Astrocyte (in vitro differentiated cells and primary cell): Measurements from ENCODE around the gene ZNF778. TPM values are rescaled to one million over a fixed set of nuclear protein-coding genes. Genes with fewer than 3 reads are reported as not detected.

Experiments used
- DNase-seq: peaks from one replicate; pipeline ENCODE4 v3.0.0-alpha.2; 2010; ENCODE audit warnings: low read depth
- FAIRE-seq: peaks from 2 replicates; lab custom pipeline; 2011; peaks lifted over from hg19 to GRCh38; lab: Jason Lieb, UNC
- H2AFZ ChIP-seq: 2 replicates; pipeline ENCODE4 v1.6.0; 2012; ENCODE audit warnings: low read depth, low read length, inconsistent platforms
- H3K27ac ChIP-seq: 2 replicates; pipeline ENCODE4 v1.5.1; 2011; ENCODE audit warnings: low read depth, low read length, inconsistent platforms
- H3K27me3 ChIP-seq: 2 replicates; pipeline ENCODE4 v1.6.0; 2011; ENCODE audit warnings: low read length, inconsistent platforms; ENCODE audit not compliant: insufficient read depth
- H3K36me3 ChIP-seq: 2 replicates; pipeline ENCODE4 v1.5.1; 2011; ENCODE audit warnings: low read length, inconsistent platforms; ENCODE audit not compliant: insufficient read depth
- H3K4me1 ChIP-seq: 2 replicates; pipeline ENCODE4 v1.5.1; 2011; ENCODE audit warnings: low read length, inconsistent platforms; ENCODE audit not compliant: insufficient read depth
- H3K4me2 ChIP-seq: 2 replicates; pipeline ENCODE4 v1.6.0; 2012; ENCODE audit warnings: low read length, inconsistent platforms
- H3K4me3 ChIP-seq: 2 replicates; pipeline ENCODE4 v1.5.1; 2011; ENCODE audit warnings: low read depth, mild to moderate bottlenecking, low read length, inconsistent platforms; ENCODE audit not compliant: insufficient read depth
- H3K79me2 ChIP-seq: 2 replicates; pipeline ENCODE4 v1.6.0; 2012; ENCODE audit warnings: mild to moderate bottlenecking, low read length, inconsistent platforms; ENCODE audit not compliant: insufficient read depth
- H3K9ac ChIP-seq: 2 replicates; pipeline ENCODE4 v1.6.0; 2012; ENCODE audit warnings: mild to moderate bottlenecking, low read length, inconsistent platforms
- H3K9me3 ChIP-seq: 2 replicates; pipeline ENCODE4 v1.5.1; 2012; ENCODE audit warnings: low read depth, mild to moderate bottlenecking, low read length, inconsistent platforms; ENCODE audit not compliant: insufficient read depth
- H4K20me1 ChIP-seq: 2 replicates; pipeline ENCODE4 v1.6.0; 2012; ENCODE audit warnings: low read length, inconsistent platforms; ENCODE audit not compliant: insufficient read depth
- H3K27ac Mint-ChIP-seq: one replicate; pipeline ENCODE4 v1.8.0; 2021; ENCODE audit warnings: mild to moderate bottlenecking, mixed read lengths; ENCODE audit not compliant: unreplicated experiment
- H3K27me3 Mint-ChIP-seq: one replicate; pipeline ENCODE4 v1.8.0; 2021; ENCODE audit warnings: low read depth, mixed read lengths; ENCODE audit not compliant: unreplicated experiment
- H3K36me3 Mint-ChIP-seq: one replicate; pipeline ENCODE4 v1.8.0; 2021; ENCODE audit warnings: low read depth, mixed read lengths; ENCODE audit not compliant: unreplicated experiment
- H3K4me1 Mint-ChIP-seq: one replicate; pipeline ENCODE4 v1.8.0; 2021; ENCODE audit warnings: low read depth, mixed read lengths; ENCODE audit not compliant: unreplicated experiment
- H3K4me3 Mint-ChIP-seq: one replicate; pipeline ENCODE4 v1.8.0; 2021; ENCODE audit warnings: mild to moderate bottlenecking, moderate library complexity, mixed read lengths; ENCODE audit not compliant: unreplicated experiment
- H3K9me3 Mint-ChIP-seq: one replicate; pipeline ENCODE4 v1.8.0; 2021; ENCODE audit warnings: mild to moderate bottlenecking, mixed read lengths; ENCODE audit not compliant: unreplicated experiment
- EZH2 ChIP-seq: IDR thresholded peaks from 2 replicates; pipeline ENCODE4 v1.6.1; 2012; ENCODE audit warnings: mild to moderate bottlenecking, low read length, inconsistent platforms; ENCODE audit not compliant: insufficient read depth
- total RNA-seq: library from RNA; stranded (reverse); gene quantifications from 2 replicates; pipeline ENCODE4 v1.2.1, GENCODE V29; 2021
- TF ChIP-seq, protein P1 (sequence below): IDR thresholded peaks from 2 replicates; pipeline ENCODE4 v1.5.1; 2011; ENCODE audit warnings: low read depth, mild to moderate bottlenecking, inconsistent platforms, low read length, moderate library complexity; ENCODE audit not compliant: insufficient read depth

The ZNF778 gene
- total RNA-seq, 1 donor from 2014 or later: 15.5 TPM

GRCh38 chr16:89275837-89276720 lies 58.6 kb downstream of the ZNF778 start:
- Histone ChIP-seq H3K79me2 (peaks cover 36% of the 10 kb centered on the region), H3K9ac (no peak overlapping the region), H3K4me1 (no peaks in the 10 kb centered on the region), H3K36me3 (peaks cover 10% of the 10 kb centered on the region), H4K20me1 (peaks cover 57% of the 10 kb centered on the region), H2AFZ (no peak overlapping the region), H3K27ac (no peak overlapping the region), H3K4me3 (no peak overlapping the region), H3K27me3 (no peaks in the 10 kb centered on the region), H3K9me3 (no peaks in the 10 kb centered on the region), H3K4me2 (no peak overlapping the region)
- H3K4me1 Mint-ChIP-seq: no peaks in the 10 kb centered on the region
- H3K27me3 Mint-ChIP-seq: no peaks in the 10 kb centered on the region
- DNase-seq: no peak
- TF ChIP-seq, protein P1, sequence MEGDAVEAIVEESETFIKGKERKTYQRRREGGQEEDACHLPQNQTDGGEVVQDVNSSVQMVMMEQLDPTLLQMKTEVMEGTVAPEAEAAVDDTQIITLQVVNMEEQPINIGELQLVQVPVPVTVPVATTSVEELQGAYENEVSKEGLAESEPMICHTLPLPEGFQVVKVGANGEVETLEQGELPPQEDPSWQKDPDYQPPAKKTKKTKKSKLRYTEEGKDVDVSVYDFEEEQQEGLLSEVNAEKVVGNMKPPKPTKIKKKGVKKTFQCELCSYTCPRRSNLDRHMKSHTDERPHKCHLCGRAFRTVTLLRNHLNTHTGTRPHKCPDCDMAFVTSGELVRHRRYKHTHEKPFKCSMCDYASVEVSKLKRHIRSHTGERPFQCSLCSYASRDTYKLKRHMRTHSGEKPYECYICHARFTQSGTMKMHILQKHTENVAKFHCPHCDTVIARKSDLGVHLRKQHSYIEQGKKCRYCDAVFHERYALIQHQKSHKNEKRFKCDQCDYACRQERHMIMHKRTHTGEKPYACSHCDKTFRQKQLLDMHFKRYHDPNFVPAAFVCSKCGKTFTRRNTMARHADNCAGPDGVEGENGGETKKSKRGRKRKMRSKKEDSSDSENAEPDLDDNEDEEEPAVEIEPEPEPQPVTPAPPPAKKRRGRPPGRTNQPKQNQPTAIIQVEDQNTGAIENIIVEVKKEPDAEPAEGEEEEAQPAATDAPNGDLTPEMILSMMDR: no peak
- no peak for TF ChIP-seq EZH2
- no peak overlapping the region for H3K27ac Mint-ChIP-seq
- FAIRE-seq: no peak
- no peaks in the 10 kb centered on the region for H3K9me3 Mint-ChIP-seq
- peaks cover 15% of the 10 kb centered on the region for H3K36me3 Mint-ChIP-seq
- H3K4me3 Mint-ChIP-seq: no peak overlapping the region

DNA sequence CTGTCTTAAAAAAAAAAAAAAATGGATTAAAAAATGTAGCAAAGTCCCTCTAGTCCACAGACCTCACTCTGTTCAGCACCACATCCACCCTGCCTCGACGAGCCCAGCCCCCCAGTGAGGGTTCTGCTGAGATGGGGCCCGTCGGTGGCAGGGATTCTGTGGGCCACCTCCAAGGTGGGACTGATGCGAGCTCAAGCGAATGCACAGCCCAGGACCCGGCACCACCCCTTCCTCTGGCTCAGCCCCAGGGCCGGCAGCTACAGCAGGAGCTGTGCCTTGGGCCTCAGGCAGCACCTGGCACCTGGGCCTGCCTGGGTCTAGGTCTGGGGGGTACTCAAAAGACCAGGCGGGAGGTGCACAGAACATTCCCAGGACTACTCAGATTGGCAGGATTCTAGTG lies 59.5 kb downstream of the ZNF778 start:
- FAIRE-seq: no peak
- H3K27ac Mint-ChIP-seq: no peak overlapping the region

More for the DNA sequence above, 59.5 kb downstream of the ZNF778 start:
- H3K4me1 Mint-ChIP-seq: no peaks in the 10 kb centered on the region
- no peak overlapping the region for H3K4me3 ChIP-seq
- no peak overlapping the region for H3K9ac ChIP-seq
- DNase-seq: no peak
- H4K20me1 ChIP-seq: peaks cover 48% of the 10 kb centered on the region
- peaks cover 34% of the 10 kb centered on the region for H3K79me2 ChIP-seq
- H3K4me2 ChIP-seq: no peak overlapping the region
- H3K9me3 Mint-ChIP-seq: no peaks in the 10 kb centered on the region
- no peak overlapping the region for H2AFZ ChIP-seq
- TF ChIP-seq EZH2: no peak
- TF ChIP-seq, protein P1: no peak
- no peak overlapping the region for H3K27ac ChIP-seq
- no peaks in the 10 kb centered on the region for H3K27me3 Mint-ChIP-seq
- H3K9me3 ChIP-seq: no peaks in the 10 kb centered on the region
- H3K36me3 Mint-ChIP-seq: peaks cover 10% of the 10 kb centered on the region
- no peak overlapping the region for H3K4me3 Mint-ChIP-seq
- no peaks in the 10 kb centered on the region for H3K27me3 ChIP-seq
- H3K36me3 ChIP-seq: peaks cover 6% of the 10 kb centered on the region
- H3K4me1 ChIP-seq: no peaks in the 10 kb centered on the region
